ENCODE measurements around the gene CERS6.
A peak's percentile ranks its signal among the peaks of the same experiment; 100 is the strongest.

The CERS6 gene

DNA sequence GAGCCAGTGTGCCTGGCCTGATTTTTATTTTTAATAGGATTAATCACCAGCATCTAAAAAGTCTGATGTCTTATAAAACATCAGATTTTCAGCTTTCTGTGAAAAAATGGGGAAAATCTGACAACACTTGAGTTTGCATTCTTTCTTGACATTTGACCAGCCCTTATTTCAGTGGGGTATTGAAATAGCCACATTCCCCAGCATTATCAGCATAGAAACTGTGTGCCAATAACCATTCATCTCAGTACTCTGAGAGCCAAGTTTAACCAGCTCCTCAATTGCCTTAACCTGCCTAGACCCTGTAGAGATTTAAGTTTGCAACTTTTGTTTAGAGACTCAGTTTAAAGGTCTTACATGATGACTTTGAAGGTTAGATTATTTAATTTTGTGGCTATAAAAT, 155.0 kb downstream of the CERS6 start:
- no peak for DNase-seq

- no peak for DNase-seq
These were observed 156.0 kb downstream of the CERS6 start for GRCh38 chr2:168611896-168612650.

DNA sequence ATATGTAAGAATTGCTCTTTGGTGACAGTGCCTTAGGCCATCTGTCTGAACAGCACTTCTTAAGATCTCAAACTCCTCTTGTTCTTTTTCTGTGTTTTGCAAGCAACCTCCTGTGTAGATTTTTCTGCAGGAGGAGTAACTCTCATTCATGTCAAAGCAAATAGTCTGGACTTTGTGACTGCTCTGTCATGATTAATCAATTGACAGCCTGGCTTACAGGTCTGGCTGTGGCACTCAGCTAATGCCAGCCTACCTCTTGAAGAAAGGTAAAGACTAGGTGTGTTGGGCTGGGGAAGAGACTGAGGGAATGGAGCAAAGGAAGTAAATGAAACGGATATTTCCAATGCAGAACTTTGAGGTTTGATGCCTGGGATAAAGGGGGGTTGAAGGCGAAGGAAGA, 156.6 kb downstream of the CERS6 start:
- DNase-seq: no peak

DNA sequence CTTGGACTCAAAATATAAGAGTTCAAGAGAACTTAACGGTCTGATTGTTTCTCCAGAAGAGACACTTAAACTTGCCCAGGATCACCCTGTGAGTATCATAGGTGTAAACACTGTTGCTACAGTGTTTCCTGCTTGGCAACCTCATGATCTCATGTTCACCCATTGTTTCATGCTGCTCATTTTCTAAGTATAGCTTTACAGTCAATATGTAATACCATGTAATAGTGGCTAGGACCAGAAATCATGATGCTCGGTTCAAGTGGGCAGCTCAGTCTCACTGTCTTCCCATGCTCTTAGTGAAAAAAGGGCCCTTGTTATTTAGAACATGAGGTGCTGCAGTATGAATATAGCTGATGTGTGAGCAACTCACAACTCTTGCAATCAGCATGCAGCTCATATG, 157.5 kb downstream of the CERS6 start:
- no peak for DNase-seq

GRCh38 chr2:168614172-168615018, 158.3 kb downstream of the CERS6 start:
- DNase-seq: peak; percentile 61

GRCh38 chr2:168620554-168620953, 164.5 kb downstream of the CERS6 start:
- DNase-seq: no peak

DNA sequence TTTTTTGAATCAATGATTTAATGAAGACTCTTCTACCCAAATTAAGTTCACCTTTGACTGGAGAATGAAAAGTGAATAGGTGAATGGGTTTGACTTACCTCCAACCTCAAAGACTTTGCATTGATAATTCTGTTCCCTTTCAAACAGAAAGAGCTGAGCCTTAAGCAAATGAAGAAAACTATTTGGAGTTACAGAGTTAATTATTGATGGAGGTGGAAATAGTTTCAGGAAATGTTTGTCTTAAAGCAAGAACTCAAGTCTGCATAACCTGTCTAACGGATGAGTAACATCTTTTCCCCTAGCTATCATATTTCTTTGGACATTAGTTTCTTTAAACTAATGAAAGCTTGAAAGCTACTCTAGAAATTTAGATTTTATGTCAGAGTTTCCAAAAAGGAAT, 166.5 kb downstream of the CERS6 start:
- no peak for DNase-seq

GRCh38 chr2:168624028-168624427, 168.0 kb downstream of the CERS6 start:
- DNase-seq: no peak

- no peak for DNase-seq
These were observed 170.0 kb downstream of the CERS6 start for GRCh38 chr2:168626096-168626495.

- no peak for DNase-seq
These were observed 170.6 kb downstream of the CERS6 start for GRCh38 chr2:168626647-168627046.

GRCh38 chr2:168632709-168633121, 176.6 kb downstream of the CERS6 start:
- no peak for DNase-seq

DNA sequence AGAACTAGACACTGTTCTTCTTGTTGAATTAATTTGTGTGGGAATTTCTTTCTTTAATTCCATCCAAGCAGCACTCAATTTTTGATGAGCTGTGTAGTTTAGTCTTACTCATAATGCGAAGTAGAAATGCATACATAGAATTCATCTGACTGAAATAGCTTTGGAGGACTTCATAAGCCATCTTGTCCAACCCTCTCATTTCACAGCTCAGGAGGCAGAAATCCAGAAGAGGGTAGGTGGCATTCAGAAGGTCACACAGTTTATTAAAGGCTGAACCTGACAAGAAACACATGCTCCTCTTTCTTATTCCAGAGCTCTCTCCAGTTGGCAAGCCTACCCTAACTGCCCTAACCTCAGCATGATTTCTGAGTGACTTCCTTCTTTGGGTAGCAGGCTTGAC, 177.1 kb downstream of the CERS6 start:
- no peak for DNase-seq

- no peak for DNase-seq
These were observed 177.8 kb downstream of the CERS6 start for GRCh38 chr2:168633895-168634294.

- DNase-seq: no peak
These were observed 179.0 kb downstream of the CERS6 start for GRCh38 chr2:168635065-168635577.

GRCh38 chr2:168639018-168639417, 182.9 kb downstream of the CERS6 start:
- DNase-seq: no peak

- no peak for DNase-seq
These were observed 183.4 kb downstream of the CERS6 start for GRCh38 chr2:168639441-168639898.

GRCh38 chr2:168640039-168640438, 184.0 kb downstream of the CERS6 start:
- DNase-seq: no peak

GRCh38 chr2:168641636-168642035, 185.6 kb downstream of the CERS6 start:
- no peak for DNase-seq

DNA sequence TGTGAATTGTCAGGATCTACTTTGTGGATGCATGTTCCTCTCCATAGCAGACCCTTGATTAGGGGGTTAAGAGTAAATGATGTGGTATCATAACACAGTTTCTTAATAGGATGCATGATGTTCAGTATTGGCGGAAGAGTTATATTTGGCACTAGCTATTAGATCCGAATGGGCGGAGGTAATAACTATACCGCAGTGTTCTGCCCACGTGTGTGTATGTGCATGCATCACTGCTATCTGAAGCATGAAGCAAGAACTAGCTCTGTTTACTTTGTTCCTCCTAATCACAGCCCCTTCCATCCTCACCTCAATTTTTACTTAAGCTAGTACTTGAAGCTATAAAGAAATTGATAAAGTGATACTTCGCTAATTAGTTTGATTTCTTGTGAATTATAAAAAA, 186.8 kb downstream of the CERS6 start:
- DNase-seq: no peak

DNA sequence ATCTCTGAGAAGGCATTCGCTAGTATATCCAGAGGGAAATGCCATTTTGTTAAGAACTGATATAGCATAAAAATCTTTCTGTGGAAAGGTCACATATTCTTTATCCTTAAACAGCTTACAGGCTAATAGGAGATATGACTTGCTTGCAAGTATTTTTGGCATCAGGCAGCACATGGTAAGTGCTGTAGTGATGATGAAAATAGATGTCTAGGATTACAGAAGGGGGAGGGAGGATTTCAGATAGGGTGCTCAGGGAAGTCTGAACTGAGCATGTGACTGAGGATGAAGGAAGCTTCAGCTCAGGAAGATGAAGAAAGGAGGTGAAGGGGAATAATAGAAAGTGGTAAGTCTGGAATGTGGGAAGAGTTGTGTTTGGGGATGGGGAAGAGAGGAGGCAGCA, 187.9 kb downstream of the CERS6 start:
- DNase-seq: no peak

DNA sequence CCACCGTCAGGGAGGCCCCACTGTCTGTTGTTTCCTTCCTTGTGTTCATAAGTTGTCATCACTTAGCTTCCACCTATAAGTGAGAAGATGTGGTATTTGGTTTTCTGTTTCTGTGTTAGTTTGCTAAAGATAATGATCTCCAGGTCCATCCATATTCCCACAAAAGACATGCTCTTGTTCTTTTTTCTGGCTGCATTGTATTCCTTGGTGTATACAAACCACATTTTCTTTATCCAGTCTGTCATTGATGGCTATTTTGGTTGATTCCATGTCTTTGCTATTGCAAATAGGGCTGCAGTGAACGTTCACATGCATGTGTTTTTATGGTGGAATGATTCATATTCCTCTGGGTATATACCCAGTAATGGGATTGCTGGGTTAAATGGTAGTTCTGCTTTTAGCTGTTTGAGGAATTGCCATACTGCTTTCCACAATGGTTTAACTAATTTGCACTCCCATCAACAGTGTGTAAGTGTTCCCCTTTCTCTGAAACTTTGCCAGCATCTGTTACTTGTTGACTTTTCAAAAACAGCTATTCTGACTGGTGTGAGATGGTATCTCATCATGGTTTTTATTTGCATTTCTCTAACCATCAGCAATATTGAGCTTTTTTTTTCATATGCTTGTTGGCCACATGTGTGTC, 189.7 kb downstream of the CERS6 start:
- no peak for DNase-seq

DNA sequence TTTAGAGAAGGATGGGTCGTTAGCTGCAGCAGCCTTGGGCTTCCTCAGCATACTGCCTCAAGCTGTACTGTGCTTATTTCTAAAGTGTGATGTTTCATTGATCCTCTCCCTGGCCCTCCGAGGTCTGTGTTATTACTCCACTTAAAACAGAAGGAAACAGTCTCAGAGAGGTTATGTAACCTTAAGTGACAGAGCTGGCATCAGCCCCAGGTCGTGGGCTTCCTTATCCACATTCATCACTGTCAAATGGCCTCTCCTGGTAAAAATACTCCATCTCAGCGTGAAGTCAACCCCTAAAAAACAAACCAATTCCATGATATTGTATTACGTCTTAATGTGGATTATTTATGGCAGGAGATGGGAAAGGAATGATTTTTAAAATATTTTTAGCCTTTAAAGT, 193.0 kb downstream of the CERS6 start:
- DNase-seq: no peak

DNA sequence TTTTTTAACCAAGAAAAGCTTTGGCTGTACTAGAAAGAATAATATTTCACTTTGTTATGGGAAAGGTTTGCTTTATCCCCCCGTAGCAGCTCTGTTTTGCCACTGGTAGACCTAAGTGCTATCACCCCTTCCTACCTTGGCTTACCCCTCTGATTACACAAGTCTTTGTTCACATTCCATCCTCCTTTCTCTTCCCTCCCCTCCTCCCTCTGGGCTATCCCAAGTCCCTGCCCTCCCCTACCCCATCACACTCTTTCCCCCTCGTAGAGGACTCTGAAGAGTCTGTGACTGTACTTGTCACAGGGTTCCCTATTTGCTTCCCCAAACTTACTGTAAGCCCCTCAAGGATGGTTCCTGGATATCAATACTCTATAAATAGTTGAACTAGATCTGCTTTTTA, 193.5 kb downstream of the CERS6 start:
- no peak for DNase-seq

DNA sequence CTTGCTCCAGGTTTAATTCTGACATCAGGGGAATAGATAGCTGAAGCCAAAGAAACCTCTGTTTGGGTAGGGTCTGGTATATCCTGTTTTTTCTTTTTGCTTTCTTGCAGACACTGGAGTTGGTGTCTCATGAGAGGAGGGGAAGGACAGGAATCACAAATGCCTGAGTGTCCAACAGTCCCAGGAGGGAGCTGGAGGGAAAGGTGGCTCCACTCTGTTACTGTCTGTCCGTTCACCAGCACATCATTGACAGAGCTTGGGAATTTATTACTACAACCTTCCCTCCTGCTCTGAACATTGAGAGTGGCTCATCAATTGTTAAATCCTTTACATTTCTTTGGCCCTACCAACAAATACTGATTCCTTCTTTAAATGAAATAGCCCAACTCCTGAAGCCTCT, 194.1 kb downstream of the CERS6 start:
- no peak for DNase-seq

All from DMS 273 treated with DMSO at 0.1 percent for 48 hours (cell line).